GM12878 (cell line): ENCODE results near the gene RUFY3. TPM values are rescaled to one million over a fixed set of nuclear protein-coding genes. Genes with fewer than 3 reads are reported as not detected.

ENCODE experiments used
- CBFB ChIP-seq: IDR thresholded peaks from 2 replicates; pipeline ENCODE4 v1.6.1; 2016; ENCODE audit warnings: antibody characterized with exemption, low read depth
- CUX1 ChIP-seq: IDR thresholded peaks from 2 replicates; pipeline ENCODE4 v1.6.1; 2012; ENCODE audit warnings: improper control_type of control experiment, low read depth, low read length; ENCODE audit not compliant: insufficient replicate concordance
- ETV6 ChIP-seq, 2 experiments: fragments of 450-650 bp in 1 of 2; IDR thresholded peaks in 1 of 2; conservative IDR thresholded peaks in 1 of 2; 2 replicates each; pipeline ENCODE4 v1.6.1; 2014; ENCODE audit warnings: antibody characterized with exemption in 1 of 2, borderline replicate concordance in 1 of 2, low read depth in 1 of 2, mild to moderate bottlenecking in 1 of 2, moderate library complexity in 1 of 2
- HDAC2 ChIP-seq: fragments of 200-600 bp; sonication (generic); IDR thresholded peaks from 2 replicates; pipeline ENCODE4 v1.6.1; 2017
- HSF1 ChIP-seq: fragments of 150-350 bp; IDR thresholded peaks from 2 replicates; pipeline ENCODE4 v1.6.1; 2014; ENCODE audit warnings: mild to moderate bottlenecking, low read depth, low read length
- IKZF1 ChIP-seq: fragments of 450-650 bp; conservative IDR thresholded peaks from 2 replicates; pipeline ENCODE4 v1.6.1; 2017; ENCODE audit warnings: antibody characterized with exemption, mild to moderate bottlenecking
- IKZF2 ChIP-seq, 2 experiments: fragments of 450-650 bp; IDR thresholded peaks; 2 replicates each; pipeline ENCODE4 v1.6.1; 2017; ENCODE audit warnings: mild to moderate bottlenecking in 2 of 2, moderate library complexity in 2 of 2
- JUNB ChIP-seq: IDR thresholded peaks from 2 replicates; pipeline ENCODE4 v1.6.1; 2016; ENCODE audit warnings: antibody characterized with exemption, mild to moderate bottlenecking
- LARP7 ChIP-seq: fragments of 450-650 bp; IDR thresholded peaks from 2 replicates; pipeline ENCODE4 v1.6.1; 2017; ENCODE audit warnings: mild to moderate bottlenecking
- MEF2B ChIP-seq: fragments of 450-650 bp; IDR thresholded peaks from 2 replicates; pipeline ENCODE4 v1.6.1; 2018; ENCODE audit warnings: mild to moderate bottlenecking, moderate library complexity; ENCODE audit not compliant: partially characterized antibody, poor library complexity, severe bottlenecking
- NRF1 ChIP-seq: conservative IDR thresholded peaks from 2 replicates; pipeline ENCODE4 v1.6.1; 2011; ENCODE audit warnings: mild to moderate bottlenecking, low read depth, low read length, improper control_type of control experiment
- PML ChIP-seq: IDR thresholded peaks from 2 replicates; pipeline ENCODE4 v1.6.1; 2012; ENCODE audit warnings: low read length, inconsistent platforms
- PRDM15 ChIP-seq: fragments of 450-650 bp; formaldehyde crosslinking; IDR thresholded peaks from 2 replicates; pipeline ENCODE4 v1.4.0; 2020; ENCODE audit warnings: mild to moderate bottlenecking, moderate library complexity
- RELA ChIP-seq: fragments of 450-650 bp; IDR thresholded peaks from 2 replicates; pipeline ENCODE4 v1.8.0; 2014; ENCODE audit warnings: borderline replicate concordance; ENCODE audit not compliant: partially characterized antibody
- SIX5 ChIP-seq: IDR thresholded peaks from 2 replicates; pipeline ENCODE4 v1.6.1; 2011; ENCODE audit warnings: mild to moderate bottlenecking, low read depth, low read length, moderate library complexity; ENCODE audit not compliant: severe bottlenecking
- SMAD1 ChIP-seq: fragments of 450-650 bp; IDR thresholded peaks from 2 replicates; pipeline ENCODE4 v1.6.1; 2018; ENCODE audit warnings: mild to moderate bottlenecking, low read depth; ENCODE audit not compliant: partially characterized antibody
- SPI1 ChIP-seq: IDR thresholded peaks from 2 replicates; pipeline ENCODE4 v1.6.1; 2011; ENCODE audit warnings: low read depth, mild to moderate bottlenecking, low read length, moderate library complexity, borderline replicate concordance; ENCODE audit not compliant: insufficient read depth
- SUZ12 ChIP-seq: fragments of 200-600 bp; sonication (generic); IDR thresholded peaks from one replicate; pipeline ENCODE4 v1.6.1; 2018; ENCODE audit warnings: antibody characterized with exemption, mild to moderate bottlenecking; ENCODE audit not compliant: unreplicated experiment
- TCF7 ChIP-seq: IDR thresholded peaks from 2 replicates; pipeline ENCODE4 v1.6.1; 2014; ENCODE audit warnings: antibody characterized with exemption, borderline replicate concordance
- ZNF622 ChIP-seq: fragments of 450-650 bp; IDR thresholded peaks from 2 replicates; pipeline ENCODE4 v1.6.1; 2017; ENCODE audit warnings: mild to moderate bottlenecking, inconsistent platforms
- polyA plus RNA-seq, 11 experiments: library from polyadenylated mRNA; depleted of rRNA in 4 of 11; unstranded in 6 of 11; stranded (reverse) in 5 of 11; fragments of >200 nt; fragmentation: Nextera tagmentation in 4 of 11; fragmentation: Illumina TruSeq in 1 of 11; extraction: Ambion mirVana in 4 of 11; extraction: Trizol in 1 of 11; gene quantifications; 1 replicate in 1 of 11; 2 replicates in 10 of 11; pipeline versions ENCODE4 v1.2.1 to v1.2.3, GENCODE V29; 2011 to 2016; ENCODE audit warnings: inconsistent platforms in 2 of 11, missing spikeins in 2 of 11, low read depth in 1 of 11
- total RNA-seq, 4 experiments: library from RNA; depleted of rRNA in 3 of 4; stranded (reverse); fragments of >200 nt in 3 of 4; fragmentation: Illumina TruSeq in 1 of 4; extraction: Trizol in 1 of 4; gene quantifications; 2 replicates each; pipeline versions ENCODE4 v1.2.1 to v1.2.3, GENCODE V29; 2013 to 2021

The RUFY3 gene
- total and polyA plus RNA-seq, 10 of the 15 experiments (the other 5 are each of a cell fraction or from before 2014, with no cell fraction given) = 5.1 to 28.3 (median 13.1) TPM

DNA sequence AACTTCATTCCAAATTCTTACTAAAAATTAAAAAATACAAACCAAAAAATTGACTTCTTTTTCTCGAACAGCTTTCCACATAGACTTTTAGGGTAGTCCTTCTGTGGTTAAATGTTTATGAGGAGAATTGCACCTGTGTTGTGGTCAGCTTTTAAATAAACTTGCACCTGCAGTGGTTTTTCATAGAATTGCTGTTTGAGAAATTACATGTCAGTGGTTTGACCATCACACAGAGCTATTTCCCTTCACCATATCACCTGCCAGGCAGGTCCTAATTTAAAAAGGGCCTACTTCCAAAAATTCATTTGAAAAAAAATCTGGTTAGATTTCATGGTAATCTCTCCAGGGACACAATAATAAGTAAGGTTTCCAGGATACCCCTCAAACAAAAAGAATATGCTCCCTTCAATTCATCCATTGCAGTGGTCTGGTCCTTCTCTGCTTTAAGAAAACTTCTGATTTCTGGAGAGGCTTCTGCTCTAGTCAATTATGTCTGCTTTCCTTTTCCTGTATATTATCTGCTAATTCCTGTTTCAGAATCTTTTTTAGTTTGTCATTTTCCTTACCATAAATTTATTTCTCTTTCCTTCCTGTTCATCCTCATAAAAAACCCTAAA lies 43.3 kb upstream of the RUFY3 start (continued):
- TF ChIP-seq CUX1 (no peak), ETV6 (conservative IDR thresholded peaks at IDR 0.05 in 1 of 2, IDR thresholded peaks at IDR 0.05 in 1 of 2; ENCODE audit: borderline replicate concordance in 1 of 2, low read depth in 1 of 2) (peak in 1 of 2 experiments; percentile 86; a peak in 2 of 4 replicates), TCF7 (peak; percentile 54; the same call in 1 of the 2 replicates), MEF2B (peak; percentile 81), IKZF2 (IDR thresholded peaks at IDR 0.05) (peak; percentile 85 to 87), JUNB (peak; percentile 54), HSF1 (no peak), SIX5 (no peak), PRDM15 (CRISPR knock-in tag) (no peak), CBFB (peak; percentile 97), NRF1 (no peak), SUZ12 (no peak), HDAC2 (no peak), ZNF622 (no peak), PML (peak; percentile 59; the same call in 1 of the 2 replicates), SMAD1 (no peak), SPI1 (no peak), LARP7 (no peak), RELA (no peak), IKZF1 (peak; percentile 77)
